ENCODE results near the gene GPATCH8.
"Not testable (repeated sequence)": the region's sequence is repeated elsewhere in the genome, so short reads cannot be mapped to it uniquely, and the experiment has no call there.

GPATCH8 gene

DNA sequence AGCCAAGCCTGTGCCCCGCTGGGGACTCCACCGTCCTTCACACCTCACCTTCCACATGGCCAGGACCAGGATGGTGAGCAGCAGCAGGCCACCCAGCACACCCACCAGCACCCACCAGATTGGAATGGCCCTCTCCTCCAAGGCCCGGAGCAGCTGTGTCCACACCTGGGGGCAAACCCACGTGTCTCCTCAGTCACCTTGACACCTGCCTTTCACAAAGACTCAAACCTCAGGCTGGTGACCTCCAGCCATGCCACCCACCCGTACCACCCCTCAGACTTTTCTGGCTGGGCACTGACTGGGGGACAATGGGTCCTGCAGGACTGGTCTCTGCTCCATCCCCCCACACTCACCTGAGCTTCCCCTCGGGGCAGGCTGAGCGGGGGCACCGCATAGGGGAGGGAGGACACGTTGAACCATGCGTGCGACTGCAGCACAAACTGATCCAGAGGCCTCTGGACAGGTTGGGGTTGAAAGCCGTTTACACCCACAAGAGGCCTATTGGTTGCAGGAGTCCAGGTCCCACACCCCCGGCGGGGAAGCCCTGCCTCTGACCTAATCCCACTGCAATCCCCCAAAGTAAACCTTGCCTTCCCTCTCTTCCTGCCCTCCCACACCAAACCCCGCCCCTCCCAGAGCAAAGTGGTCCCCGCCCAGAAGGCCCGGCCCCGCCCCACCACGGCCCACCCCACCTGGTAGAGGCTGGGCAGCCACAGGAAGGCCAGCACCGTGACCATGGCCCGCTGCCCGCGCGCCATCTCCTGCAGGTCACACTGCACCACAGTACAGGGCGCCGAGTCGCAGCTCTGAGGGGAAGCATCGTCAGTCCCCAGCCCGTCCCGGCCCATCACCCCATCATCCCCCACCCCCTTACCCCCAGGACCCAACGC, 128.7 kb downstream of the GPATCH8 start:
- DNase-seq (ENCODE audit: low read depth): no peak

GRCh38 chr17:44372036-44372435, 131.2 kb downstream of the GPATCH8 start:
- no peak for DNase-seq (ENCODE audit: low read depth)

DNA sequence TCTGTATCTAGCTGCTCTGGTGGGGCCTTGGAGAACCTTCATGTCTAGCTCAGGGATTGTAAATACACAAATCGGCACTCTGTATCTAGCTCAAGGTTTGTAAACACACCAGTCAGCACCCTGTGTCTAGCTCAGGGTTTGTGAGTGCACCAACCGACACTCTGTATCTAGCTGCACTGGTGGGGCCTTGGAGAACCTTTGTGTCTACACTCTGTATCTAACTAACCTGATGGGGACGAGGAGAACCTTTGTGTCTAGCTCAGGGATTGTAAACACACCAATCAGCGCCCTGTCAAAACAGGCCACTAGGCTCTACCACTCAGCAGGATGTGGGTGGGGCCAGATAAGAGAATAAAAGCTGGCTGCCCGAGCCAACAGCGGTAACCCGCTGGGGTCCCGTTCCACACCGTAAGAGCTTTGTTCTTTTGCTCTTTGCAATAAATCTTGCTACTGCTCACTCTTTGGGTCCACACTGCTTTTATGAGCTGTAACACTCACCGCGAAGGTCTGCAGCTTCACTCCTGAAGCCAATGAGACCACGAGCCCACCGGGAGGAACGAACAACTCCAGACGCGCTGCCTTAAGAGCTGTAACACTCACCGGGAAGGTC, 133.7 kb downstream of the GPATCH8 start:
- DNase-seq (ENCODE audit: low read depth): not testable (repeated sequence)

DNA sequence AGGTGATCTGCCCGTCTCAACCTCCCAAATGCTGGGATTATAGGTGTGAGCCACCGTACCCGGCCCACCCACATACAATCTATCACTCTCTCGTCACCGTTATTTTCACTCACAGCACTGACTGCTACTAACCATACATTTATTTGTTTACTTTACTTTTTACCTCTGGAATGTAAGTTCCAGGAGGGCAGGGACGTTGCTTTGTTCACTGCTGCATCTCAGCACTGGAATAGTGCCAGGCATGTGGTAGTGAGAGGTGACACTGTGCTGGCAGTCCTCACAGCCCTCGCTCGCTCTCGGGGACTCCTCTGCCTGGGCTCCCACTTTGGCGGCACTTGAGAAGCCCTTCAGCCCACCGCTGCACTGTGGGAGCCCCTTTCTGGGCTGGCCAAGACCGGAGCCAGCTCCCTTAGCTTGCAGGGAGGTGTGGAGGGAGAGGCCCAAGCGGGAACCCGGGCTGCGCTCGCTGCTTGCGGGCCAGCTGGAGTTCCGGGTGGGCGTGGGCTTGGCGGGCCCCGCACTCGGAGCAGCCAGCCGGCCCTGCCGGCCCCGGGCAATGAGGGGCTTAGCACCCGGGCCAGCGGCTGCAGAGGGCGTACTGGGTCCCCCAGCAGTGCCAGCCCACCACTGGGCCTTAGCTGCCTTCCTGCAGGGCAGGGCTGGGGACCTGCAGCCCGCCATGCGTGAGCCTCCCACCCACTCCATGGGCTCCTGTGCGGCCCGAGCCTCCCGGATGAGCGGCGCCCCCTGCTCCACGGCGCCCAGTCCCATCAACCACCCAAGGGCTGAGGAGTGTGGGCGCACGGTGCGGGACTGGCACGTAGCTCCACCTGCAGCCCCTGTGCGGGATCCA, 134.6 kb downstream of the GPATCH8 start:
- DNase-seq (ENCODE audit: low read depth): not testable (repeated sequence)

- DNase-seq (ENCODE audit: low read depth): no peak
Measured at GRCh38 chr17:44367231-44367979, 135.8 kb downstream of the GPATCH8 start.

- not testable (repeated sequence) for DNase-seq (ENCODE audit: low read depth)
Measured at GRCh38 chr17:44365051-44365450, 138.2 kb downstream of the GPATCH8 start.

DNA sequence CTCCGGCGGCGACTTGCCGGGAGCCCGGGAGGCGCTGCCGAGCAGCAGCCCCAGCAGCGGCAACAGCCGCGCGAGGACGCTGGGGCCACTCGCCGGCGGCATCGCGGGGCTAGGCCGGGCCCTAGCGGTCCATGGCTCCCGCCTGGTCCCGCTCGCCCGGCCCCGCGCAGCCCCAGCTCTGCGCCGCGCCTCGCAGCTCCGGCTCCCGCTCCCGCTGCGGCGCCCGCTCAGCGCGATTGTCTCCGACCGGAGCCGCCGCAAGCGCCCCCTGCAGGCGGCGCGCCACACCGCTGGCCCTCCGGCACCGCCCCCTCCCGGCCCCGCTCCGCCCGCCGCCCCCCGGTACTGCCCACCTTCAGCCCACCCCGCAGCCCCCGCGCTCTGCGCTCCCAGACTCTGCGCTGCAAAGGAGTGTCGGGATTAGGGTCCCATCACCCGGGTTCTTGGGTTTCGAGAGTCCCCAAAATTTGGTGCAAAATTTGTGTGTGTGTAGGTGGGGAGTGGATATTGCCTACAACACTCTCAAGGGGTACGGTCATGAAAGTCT, 139.5 kb downstream of the GPATCH8 start, which contains the start of gene FAM171A2:
TSS of gene FAM171A2 (minus strand) at position 241 of the 547 bp plus-strand sequence. CDS start at position 102, 139 bp downstream.
- peak; percentile 47 for DNase-seq (ENCODE audit: low read depth)

DNA sequence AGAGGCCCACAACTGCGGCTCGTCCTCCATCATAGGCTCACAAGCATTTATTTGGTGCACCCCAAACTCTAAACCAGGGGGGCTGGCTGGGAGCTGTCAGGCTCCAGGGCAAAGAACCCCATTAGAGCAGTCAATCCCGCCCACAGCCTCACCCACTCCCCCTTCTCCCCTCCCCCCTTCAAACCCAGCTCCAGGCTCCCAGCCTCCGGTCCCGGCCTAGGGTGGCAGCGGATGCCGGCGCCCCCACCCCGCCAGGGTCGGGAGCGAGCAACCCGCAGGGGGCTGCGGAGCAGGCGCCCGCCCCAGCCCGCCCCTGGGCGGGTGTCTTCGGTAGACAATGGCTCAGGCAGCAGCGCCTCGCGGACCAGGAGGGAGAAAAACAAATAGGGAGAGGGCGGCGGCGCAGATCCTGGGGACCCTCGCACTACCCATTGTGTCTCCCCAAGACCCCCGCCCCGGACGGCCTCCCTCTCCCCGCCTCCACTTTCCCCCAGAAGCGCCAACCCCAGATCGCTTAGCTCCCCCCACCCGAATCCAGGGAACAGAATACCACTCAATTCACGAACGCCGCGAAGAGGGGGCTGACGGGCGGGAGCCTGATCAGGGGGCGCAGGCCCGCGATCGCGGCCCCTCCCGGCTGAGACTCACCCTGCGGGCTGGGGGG, 140.1 kb downstream of the GPATCH8 start:
- DNase-seq (ENCODE audit: low read depth): no peak

- DNase-seq (ENCODE audit: low read depth): no peak
Measured at GRCh38 chr17:44362459-44362948, 140.7 kb downstream of the GPATCH8 start.

- DNase-seq (ENCODE audit: low read depth): no peak
Measured at GRCh38 chr17:44361292-44362260, 141.6 kb downstream of the GPATCH8 start.

- DNase-seq (ENCODE audit: low read depth): no peak
Measured at GRCh38 chr17:44360826-44361225, 142.4 kb downstream of the GPATCH8 start.

- no peak for DNase-seq (ENCODE audit: low read depth)
Measured at GRCh38 chr17:44360144-44360533, 143.1 kb downstream of the GPATCH8 start.

- DNase-seq (ENCODE audit: low read depth): no peak
Measured at GRCh38 chr17:44359458-44360143, 143.6 kb downstream of the GPATCH8 start.

DNA sequence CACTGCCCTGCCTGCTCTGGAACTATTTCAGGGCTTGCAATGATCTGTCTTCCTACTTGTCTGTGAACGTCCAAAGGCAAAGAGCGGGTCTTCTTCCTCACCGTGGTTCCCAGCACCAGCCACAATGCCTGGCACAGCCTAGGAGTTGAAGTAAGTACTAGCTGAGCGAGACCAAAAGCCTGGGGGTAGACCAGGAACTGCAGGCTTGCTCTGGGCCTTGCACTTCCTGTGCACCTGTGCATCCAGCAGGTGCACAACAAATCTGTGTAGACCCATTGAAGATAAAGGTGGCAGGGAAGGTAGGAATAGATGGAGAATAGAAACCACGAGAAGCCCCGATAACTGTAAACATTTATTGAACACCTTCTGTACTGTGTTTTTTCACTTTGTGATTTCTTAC, 144.2 kb downstream of the GPATCH8 start:
- no peak for DNase-seq (ENCODE audit: low read depth)

- DNase-seq (ENCODE audit: low read depth): no peak
Measured at GRCh38 chr17:44358066-44358465, 145.1 kb downstream of the GPATCH8 start.

GRCh38 chr17:44356241-44356640, 147.0 kb downstream of the GPATCH8 start:
- no peak for DNase-seq (ENCODE audit: low read depth)

- no peak for DNase-seq (ENCODE audit: low read depth)
Measured at GRCh38 chr17:44355642-44356099, 147.5 kb downstream of the GPATCH8 start.

All from stimulated activated CD8-positive, alpha-beta memory T cell treated with anti-CD3 and anti-CD28 coated beads, Interleukin-12 subunit alpha, Interleukin-12 subunit beta, amount 100 ng/mL, for 4 hours (primary cell).